GM12878 (cell line): ENCODE results near the gene MAZ. TPM values are rescaled to one million over a fixed set of nuclear protein-coding genes. Genes with fewer than 3 reads are reported as not detected.

Source experiments
- ATAC-seq: fragments of 200-7000 bp; cut with Tn5 transposase; 3 replicates; pipeline ENCODE4 v1.9.1; 2020; ENCODE audit warnings: mild to moderate bottlenecking, moderate library complexity
- BruUV-seq: library from RNA; stranded (reverse); fragments of 400-500 nt; replicated peaks from 2 replicates; lab custom pipeline; 2021; lab: Mats Ljungman, UMichigan
- CTCF ChIA-PET: fragments of 300-600 bp; sonication (Branson Sonifier 250); formaldehyde crosslinking; extraction: SDS; loops from one replicate; lab custom pipeline; 2021; ENCODE audit warnings: inconsistent platforms; lab: Yijun Ruan, JAX
- POLR2A ChIA-PET: fragments of 350-600 bp; formaldehyde crosslinking; extraction: SDS; loops from one replicate; lab custom pipeline; 2021; ENCODE audit warnings: inconsistent platforms; lab: Charles Lee
- RAD21 ChIA-PET: fragments of 300-600 bp; sonication (Branson Sonifier 250); formaldehyde crosslinking; loops from one replicate; lab custom pipeline; 2023; ENCODE audit warnings: antibody characterized with exemption; ENCODE audit not compliant: unreplicated experiment; lab: Charles Lee
- SMC1A ChIA-PET: fragments of 300-600 bp; sonication (Branson Sonifier 250); formaldehyde crosslinking; loops from one replicate; lab custom pipeline; 2023; ENCODE audit not compliant: unreplicated experiment, uncharacterized antibody; lab: Charles Lee
- DNase-seq: peaks from one replicate; pipeline ENCODE4 v3.0.0-alpha.2; 2011; ENCODE audit warnings: low read depth, low spot score
- FAIRE-seq: peaks from 3 replicates; lab custom pipeline; 2011; peaks lifted over from hg19 to GRCh38; lab: Jason Lieb, UNC
- H2AFZ ChIP-seq: 2 replicates; pipeline ENCODE4 v1.6.0; 2011; ENCODE audit warnings: low read depth, low read length, control low read depth; ENCODE audit not compliant: control insufficient read depth
- H3K27ac ChIP-seq: 2 replicates; pipeline ENCODE4 v1.5.1; 2011; ENCODE audit warnings: control low read depth; ENCODE audit not compliant: control insufficient read depth, insufficient read depth
- H3K27me3 ChIP-seq, 2 experiments: replicated peaks in 1 of 2; 2 replicates each; pipeline versions ENCODE4 v1.6.0 to v1.6.1; 2011; ENCODE audit warnings: low read length in 1 of 2; ENCODE audit not compliant: control insufficient read depth in 2 of 2, insufficient read depth in 2 of 2
- H3K36me3 ChIP-seq, 2 experiments: 2 replicates each; pipeline ENCODE4 v1.5.1; 2011; ENCODE audit warnings: low read length in 1 of 2; ENCODE audit not compliant: control insufficient read depth in 2 of 2, insufficient read depth in 2 of 2
- H3K4me1 ChIP-seq: 2 replicates; pipeline ENCODE4 v1.6.1; 2011; ENCODE audit warnings: mild to moderate bottlenecking, low read length, moderate library complexity, mixed read lengths; ENCODE audit not compliant: control insufficient read depth, insufficient read depth
- H3K4me2 ChIP-seq: 2 replicates; pipeline ENCODE4 v1.6.0; 2011; ENCODE audit warnings: control low read depth; ENCODE audit not compliant: control insufficient read depth, insufficient read depth
- H3K4me3 ChIP-seq: fragments of 200-600 bp; sonication (generic); 2 replicates; pipeline ENCODE4 v1.5.1; 2016
- H3K79me2 ChIP-seq: 2 replicates; pipeline ENCODE4 v1.6.0; 2011; ENCODE audit warnings: low read length; ENCODE audit not compliant: control insufficient read depth, insufficient read depth
- H3K9ac ChIP-seq: 2 replicates; pipeline ENCODE4 v1.8.0; 2011; ENCODE audit warnings: low read length, control low read depth, mixed read lengths; ENCODE audit not compliant: control insufficient read depth, insufficient read depth
- H3K9me3 ChIP-seq: replicated peaks from 3 replicates; pipeline ENCODE4 v1.5.1; 2011; ENCODE audit warnings: mild to moderate bottlenecking, low read length; ENCODE audit not compliant: control insufficient read depth, insufficient read depth
- H4K20me1 ChIP-seq: 2 replicates; pipeline ENCODE4 v1.6.0; 2011; ENCODE audit not compliant: control insufficient read depth, insufficient read depth
- CHD1 ChIP-seq: IDR thresholded peaks from 2 replicates; pipeline ENCODE4 v1.6.1; 2012; ENCODE audit warnings: low read depth, low read length, improper control_type of control experiment
- CHD4 ChIP-seq: fragments of 200-600 bp; sonication (generic); IDR thresholded peaks from 2 replicates; pipeline ENCODE4 v1.6.1; 2016; ENCODE audit warnings: mild to moderate bottlenecking
- DPF2 ChIP-seq: fragments of 450-650 bp; IDR thresholded peaks from 2 replicates; pipeline ENCODE4 v1.6.1; 2017; ENCODE audit warnings: mild to moderate bottlenecking
- EED ChIP-seq: sonication (generic); IDR thresholded peaks from 2 replicates; pipeline ENCODE4 v1.6.1; 2016; ENCODE audit warnings: antibody characterized with exemption, low read depth
- MYC ChIP-seq: IDR thresholded peaks from 2 replicates; pipeline ENCODE4 v1.6.1; 2011; ENCODE audit warnings: mild to moderate bottlenecking, low read length, moderate library complexity, inconsistent platforms; ENCODE audit not compliant: insufficient read depth, insufficient replicate concordance, insufficient read length, severe bottlenecking
- PAX8 ChIP-seq: fragments of 450-650 bp; IDR thresholded peaks from 2 replicates; pipeline ENCODE4 v1.6.1; 2017; ENCODE audit warnings: mild to moderate bottlenecking, moderate library complexity
- POLR2AphosphoS2 ChIP-seq: IDR thresholded peaks from 2 replicates; pipeline ENCODE4 v1.6.1; 2011; ENCODE audit warnings: low read depth, mild to moderate bottlenecking, low read length, improper control_type of control experiment, moderate library complexity
- RB1 ChIP-seq: fragments of 450-650 bp; formaldehyde crosslinking; IDR thresholded peaks from 2 replicates; pipeline ENCODE4 v1.6.1; 2017; ENCODE audit warnings: mild to moderate bottlenecking, borderline replicate concordance
- ZNF622 ChIP-seq: fragments of 450-650 bp; IDR thresholded peaks from 2 replicates; pipeline ENCODE4 v1.6.1; 2017; ENCODE audit warnings: mild to moderate bottlenecking, inconsistent platforms
- WGBS: methylation state at CpG from one replicate; pipeline ENCODE4 v1.1.6; 2016; ENCODE audit warnings: low lambda C conversion rate; ENCODE audit not compliant: insufficient replicate concordance, insufficient coverage; ENCODE audit errors: missing lambda C conversion rate; 5-methylcytosine and 5-hydroxymethylcytosine counted together
- in situ Hi-C: fragments of 300-500 bp; cut with MboI; formaldehyde crosslinking; loops from 9 replicates; pipeline ENCODE4 v1.14.3; 2018; ENCODE audit warnings: mixed read lengths
- intact Hi-C: fragments of 100-400 bp; cut with micrococcal nuclease; formaldehyde crosslinking; loops from one replicate; pipeline ENCODE4 v1.14.2; 2022; ENCODE audit not compliant: unreplicated experiment
- polyA plus RNA-seq, 11 experiments: library from polyadenylated mRNA; depleted of rRNA in 4 of 11; unstranded in 6 of 11; stranded (reverse) in 5 of 11; fragments of >200 nt; fragmentation: Nextera tagmentation in 4 of 11; fragmentation: Illumina TruSeq in 1 of 11; extraction: Ambion mirVana in 4 of 11; extraction: Trizol in 1 of 11; gene quantifications; 1 replicate in 1 of 11; 2 replicates in 10 of 11; pipeline versions ENCODE4 v1.2.1 to v1.2.3, GENCODE V29; 2011 to 2016; ENCODE audit warnings: inconsistent platforms in 2 of 11, missing spikeins in 2 of 11, low read depth in 1 of 11
- total RNA-seq, 4 experiments: library from RNA; depleted of rRNA in 3 of 4; stranded (reverse); fragments of >200 nt in 3 of 4; fragmentation: Illumina TruSeq in 1 of 4; extraction: Trizol in 1 of 4; gene quantifications; 2 replicates each; pipeline versions ENCODE4 v1.2.1 to v1.2.3, GENCODE V29; 2013 to 2021
- TF ChIP-seq, protein P1 (sequence below): fragments of 450-650 bp; IDR thresholded peaks from 2 replicates; pipeline ENCODE4 v1.6.1; 2017; ENCODE audit warnings: low read depth, mild to moderate bottlenecking, moderate library complexity
- TF ChIP-seq, protein P2 (sequence below): fragments of 450-650 bp; IDR thresholded peaks from 2 replicates; pipeline ENCODE4 v1.6.1; 2017; ENCODE audit warnings: mild to moderate bottlenecking, moderate library complexity
- TF ChIP-seq, protein P3 (sequence below): IDR thresholded peaks from 2 replicates; pipeline ENCODE4 v1.6.1; 2012; ENCODE audit warnings: improper control_type of control experiment, low read depth, low read length; ENCODE audit not compliant: insufficient replicate concordance

Gene MAZ
- total and polyA plus RNA-seq, 10 of the 15 experiments (the other 5 are each of a cell fraction or from before 2014, with no cell fraction given) = 23.9 to 309 (median 116) TPM

DNA sequence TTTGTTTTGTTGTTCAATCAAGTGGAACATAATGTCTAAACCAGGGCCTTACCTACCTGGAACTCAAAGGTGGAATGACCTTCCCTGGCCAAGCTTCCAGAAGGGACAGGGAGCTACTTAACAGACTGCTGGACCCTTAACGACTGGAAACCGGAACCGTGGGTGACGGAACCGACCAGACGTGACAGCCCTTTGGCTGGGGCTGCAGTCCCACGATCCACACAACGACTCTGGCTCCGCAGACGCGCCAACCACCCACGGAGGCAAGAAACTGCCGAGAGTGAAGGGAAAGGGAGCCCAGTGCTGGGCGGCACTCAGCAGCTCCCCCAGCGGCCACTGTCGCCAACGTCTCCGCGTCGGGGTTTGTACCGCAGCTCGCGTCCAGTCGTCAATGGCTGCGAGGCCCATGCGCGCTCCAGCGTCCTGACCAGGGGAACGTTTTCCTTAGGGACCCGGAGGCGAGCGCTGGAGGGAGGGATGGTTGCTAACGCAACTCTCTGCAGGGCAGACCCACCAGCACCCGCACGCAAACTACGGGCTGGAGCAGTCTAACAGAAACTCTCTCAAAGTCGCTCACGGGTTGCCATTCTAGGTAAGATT is 21.3 kb upstream of the MAZ start:
- no peak overlapping the region for H3K27ac ChIP-seq
- POLR2A ChIA-PET = interaction anchor here (1.0 to 1.3 kb wide), 3 partner anchors 10 to 53 kb away, joined by 3 to 4 read pairs (median 4); no protein-coding TSS in a partner anchor
- H3K4me2 ChIP-seq = peak overlapping the region; percentile 76
- DNase-seq (no peak), ATAC-seq (peak; percentile 89), FAIRE-seq (no peak)
- H3K36me3 ChIP-seq = no peaks in the 10 kb centered on the region
- peak overlapping the region; percentile 15; the same call in 1 of the 2 replicates for H3K4me3 ChIP-seq
- RAD21 ChIA-PET = interaction anchor here (0.5 to 1.6 kb wide), 10 partner anchors 29 to 85 kb away, joined by 3 to 8 read pairs (median 4); partner anchors contain the start of gene PAGR1
- SMC1A ChIA-PET = interaction anchor here (0.6 to 2.2 kb wide), 8 partner anchors 19 to 104 kb away, joined by 3 to 10 read pairs (median 4); no protein-coding TSS in a partner anchor
- in situ Hi-C loops = loop anchor here (5.0 kb wide), 1 partner anchor 53 kb away; no protein-coding TSS in a partner anchor
- H3K9me3 ChIP-seq = no peaks in the 10 kb centered on the region
- H3K4me1 ChIP-seq = peaks cover 13% of the 10 kb centered on the region
- CTCF ChIA-PET = interaction anchor here (0.6 to 3.4 kb wide), 22 partner anchors 9 to 468 kb away, joined by 3 to 24 read pairs (median 4); no protein-coding TSS in a partner anchor
- peaks cover 2% of the 10 kb centered on the region for H3K79me2 ChIP-seq
- BruUV-seq = no TSS peak
- H4K20me1 ChIP-seq = no peaks in the 10 kb centered on the region
- WGBS = 14% methylated on average over 38 of the region's 38 CpGs
- intact Hi-C loops = loop anchor here (5.0 kb wide), 1 partner anchor 38 kb away; the partner anchor contains the start of gene C16orf54
- H2AFZ ChIP-seq = peak overlapping the region; percentile 88
- H3K9ac ChIP-seq = no peak overlapping the region; the same call in 1 of the 2 replicates
- H3K27me3 ChIP-seq = no peaks in the 10 kb centered on the region
- TF ChIP-seq EED = no peak
- TF ChIP-seq PAX8 = no peak
- no peak for TF ChIP-seq CHD1
- TF ChIP-seq, protein P1, sequence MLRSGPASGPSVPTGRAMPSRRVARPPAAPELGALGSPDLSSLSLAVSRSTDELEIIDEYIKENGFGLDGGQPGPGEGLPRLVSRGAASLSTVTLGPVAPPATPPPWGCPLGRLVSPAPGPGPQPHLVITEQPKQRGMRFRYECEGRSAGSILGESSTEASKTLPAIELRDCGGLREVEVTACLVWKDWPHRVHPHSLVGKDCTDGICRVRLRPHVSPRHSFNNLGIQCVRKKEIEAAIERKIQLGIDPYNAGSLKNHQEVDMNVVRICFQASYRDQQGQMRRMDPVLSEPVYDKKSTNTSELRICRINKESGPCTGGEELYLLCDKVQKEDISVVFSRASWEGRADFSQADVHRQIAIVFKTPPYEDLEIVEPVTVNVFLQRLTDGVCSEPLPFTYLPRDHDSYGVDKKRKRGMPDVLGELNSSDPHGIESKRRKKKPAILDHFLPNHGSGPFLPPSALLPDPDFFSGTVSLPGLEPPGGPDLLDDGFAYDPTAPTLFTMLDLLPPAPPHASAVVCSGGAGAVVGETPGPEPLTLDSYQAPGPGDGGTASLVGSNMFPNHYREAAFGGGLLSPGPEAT = no peak
- TF ChIP-seq POLR2AphosphoS2 = no peak
- 0 out of 2 replicates have a peak, but pooled peaks have one; percentile 32 for TF ChIP-seq DPF2
- no peak for TF ChIP-seq CHD4
- TF ChIP-seq, protein P2, sequence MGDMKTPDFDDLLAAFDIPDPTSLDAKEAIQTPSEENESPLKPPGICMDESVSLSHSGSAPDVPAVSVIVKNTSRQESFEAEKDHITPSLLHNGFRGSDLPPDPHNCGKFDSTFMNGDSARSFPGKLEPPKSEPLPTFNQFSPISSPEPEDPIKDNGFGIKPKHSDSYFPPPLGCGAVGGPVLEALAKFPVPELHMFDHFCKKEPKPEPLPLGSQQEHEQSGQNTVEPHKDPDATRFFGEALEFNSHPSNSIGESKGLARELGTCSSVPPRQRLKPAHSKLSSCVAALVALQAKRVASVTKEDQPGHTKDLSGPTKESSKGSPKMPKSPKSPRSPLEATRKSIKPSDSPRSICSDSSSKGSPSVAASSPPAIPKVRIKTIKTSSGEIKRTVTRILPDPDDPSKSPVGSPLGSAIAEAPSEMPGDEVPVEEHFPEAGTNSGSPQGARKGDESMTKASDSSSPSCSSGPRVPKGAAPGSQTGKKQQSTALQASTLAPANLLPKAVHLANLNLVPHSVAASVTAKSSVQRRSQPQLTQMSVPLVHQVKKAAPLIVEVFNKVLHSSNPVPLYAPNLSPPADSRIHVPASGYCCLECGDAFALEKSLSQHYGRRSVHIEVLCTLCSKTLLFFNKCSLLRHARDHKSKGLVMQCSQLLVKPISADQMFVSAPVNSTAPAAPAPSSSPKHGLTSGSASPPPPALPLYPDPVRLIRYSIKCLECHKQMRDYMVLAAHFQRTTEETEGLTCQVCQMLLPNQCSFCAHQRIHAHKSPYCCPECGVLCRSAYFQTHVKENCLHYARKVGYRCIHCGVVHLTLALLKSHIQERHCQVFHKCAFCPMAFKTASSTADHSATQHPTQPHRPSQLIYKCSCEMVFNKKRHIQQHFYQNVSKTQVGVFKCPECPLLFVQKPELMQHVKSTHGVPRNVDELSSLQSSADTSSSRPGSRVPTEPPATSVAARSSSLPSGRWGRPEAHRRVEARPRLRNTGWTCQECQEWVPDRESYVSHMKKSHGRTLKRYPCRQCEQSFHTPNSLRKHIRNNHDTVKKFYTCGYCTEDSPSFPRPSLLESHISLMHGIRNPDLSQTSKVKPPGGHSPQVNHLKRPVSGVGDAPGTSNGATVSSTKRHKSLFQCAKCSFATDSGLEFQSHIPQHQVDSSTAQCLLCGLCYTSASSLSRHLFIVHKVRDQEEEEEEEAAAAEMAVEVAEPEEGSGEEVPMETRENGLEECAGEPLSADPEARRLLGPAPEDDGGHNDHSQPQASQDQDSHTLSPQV = no peak
- TF ChIP-seq MYC = no peak
- no peak for TF ChIP-seq ZNF622
- no peak for TF ChIP-seq RB1
- TF ChIP-seq, protein P3, sequence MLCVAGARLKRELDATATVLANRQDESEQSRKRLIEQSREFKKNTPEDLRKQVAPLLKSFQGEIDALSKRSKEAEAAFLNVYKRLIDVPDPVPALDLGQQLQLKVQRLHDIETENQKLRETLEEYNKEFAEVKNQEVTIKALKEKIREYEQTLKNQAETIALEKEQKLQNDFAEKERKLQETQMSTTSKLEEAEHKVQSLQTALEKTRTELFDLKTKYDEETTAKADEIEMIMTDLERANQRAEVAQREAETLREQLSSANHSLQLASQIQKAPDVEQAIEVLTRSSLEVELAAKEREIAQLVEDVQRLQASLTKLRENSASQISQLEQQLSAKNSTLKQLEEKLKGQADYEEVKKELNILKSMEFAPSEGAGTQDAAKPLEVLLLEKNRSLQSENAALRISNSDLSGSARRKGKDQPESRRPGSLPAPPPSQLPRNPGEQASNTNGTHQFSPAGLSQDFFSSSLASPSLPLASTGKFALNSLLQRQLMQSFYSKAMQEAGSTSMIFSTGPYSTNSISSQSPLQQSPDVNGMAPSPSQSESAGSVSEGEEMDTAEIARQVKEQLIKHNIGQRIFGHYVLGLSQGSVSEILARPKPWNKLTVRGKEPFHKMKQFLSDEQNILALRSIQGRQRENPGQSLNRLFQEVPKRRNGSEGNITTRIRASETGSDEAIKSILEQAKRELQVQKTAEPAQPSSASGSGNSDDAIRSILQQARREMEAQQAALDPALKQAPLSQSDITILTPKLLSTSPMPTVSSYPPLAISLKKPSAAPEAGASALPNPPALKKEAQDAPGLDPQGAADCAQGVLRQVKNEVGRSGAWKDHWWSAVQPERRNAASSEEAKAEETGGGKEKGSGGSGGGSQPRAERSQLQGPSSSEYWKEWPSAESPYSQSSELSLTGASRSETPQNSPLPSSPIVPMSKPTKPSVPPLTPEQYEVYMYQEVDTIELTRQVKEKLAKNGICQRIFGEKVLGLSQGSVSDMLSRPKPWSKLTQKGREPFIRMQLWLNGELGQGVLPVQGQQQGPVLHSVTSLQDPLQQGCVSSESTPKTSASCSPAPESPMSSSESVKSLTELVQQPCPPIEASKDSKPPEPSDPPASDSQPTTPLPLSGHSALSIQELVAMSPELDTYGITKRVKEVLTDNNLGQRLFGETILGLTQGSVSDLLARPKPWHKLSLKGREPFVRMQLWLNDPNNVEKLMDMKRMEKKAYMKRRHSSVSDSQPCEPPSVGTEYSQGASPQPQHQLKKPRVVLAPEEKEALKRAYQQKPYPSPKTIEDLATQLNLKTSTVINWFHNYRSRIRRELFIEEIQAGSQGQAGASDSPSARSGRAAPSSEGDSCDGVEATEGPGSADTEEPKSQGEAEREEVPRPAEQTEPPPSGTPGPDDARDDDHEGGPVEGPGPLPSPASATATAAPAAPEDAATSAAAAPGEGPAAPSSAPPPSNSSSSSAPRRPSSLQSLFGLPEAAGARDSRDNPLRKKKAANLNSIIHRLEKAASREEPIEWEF = no peak
